Spleen (tissue), 11 donors: ENCODE measurements around the gene PTPRO. TPM values are rescaled to one million over a fixed set of nuclear protein-coding genes. Genes with fewer than 3 reads are reported as not detected.
"Not testable (repeated sequence)": the region's sequence is repeated elsewhere in the genome, so short reads cannot be mapped to it uniquely, and the experiment has no call there.

Experiments
- DNase-seq: peaks from one replicate; pipeline ENCODE4 v3.0.0-alpha.2; 2020
- H3K27ac ChIP-seq, 8 donors: fragments of 200-600 bp; sonication (generic) in 7 of 8; 1 replicate in 4 of 8; 2 replicates in 4 of 8; pipeline versions ENCODE4 v1.5.0 to v1.8.0; 2016 to 2021; ENCODE audit warnings: inconsistent platforms in 4 of 8, mild to moderate bottlenecking in 4 of 8, moderate library complexity in 1 of 8
- H3K27me3 ChIP-seq, 7 donors: fragments of 200-600 bp; sonication (generic) in 6 of 7; replicated peaks in 1 of 7; 1 replicate in 4 of 7; 2 replicates in 3 of 7; pipeline versions ENCODE4 v1.5.0 to v1.8.0; 2016 to 2021; ENCODE audit warnings: inconsistent platforms in 3 of 7, mild to moderate bottlenecking in 1 of 7
- H3K36me3 ChIP-seq, 6 donors: fragments of 200-600 bp; sonication (generic) in 5 of 6; 1 replicate in 4 of 6; 2 replicates in 2 of 6; pipeline versions ENCODE4 v1.5.0 to v1.8.0; 2016 to 2021; ENCODE audit warnings: inconsistent platforms in 2 of 6
- H3K4me1 ChIP-seq, 6 donors: fragments of 200-600 bp; sonication (generic) in 5 of 6; 1 replicate in 3 of 6; 2 replicates in 3 of 6; pipeline versions ENCODE4 v1.5.0 to v1.8.0; 2016 to 2021; ENCODE audit warnings: inconsistent platforms in 3 of 6
- H3K4me3 ChIP-seq, 8 donors: fragments of 200-600 bp; sonication (generic) in 7 of 8; 1 replicate in 4 of 8; 2 replicates in 4 of 8; pipeline versions ENCODE4 v1.5.0 to v1.8.0; 2016 to 2021; ENCODE audit warnings: inconsistent platforms in 4 of 8, mild to moderate bottlenecking in 4 of 8, moderate library complexity in 2 of 8
- H3K9me3 ChIP-seq, 8 donors: fragments of 200-600 bp; sonication (generic) in 7 of 8; 1 replicate in 4 of 8; 2 replicates in 4 of 8; pipeline versions ENCODE4 v1.5.0 to v1.8.0; 2016 to 2021; ENCODE audit warnings: inconsistent platforms in 4 of 8
- CTCF ChIP-seq, 11 experiments: fragments of 200-600 bp in 7 of 11; fragments of 450-650 bp in 4 of 11; sonication (generic) in 4 of 11; IDR thresholded peaks in 8 of 11; conservative IDR thresholded peaks in 3 of 11; 1 replicate in 7 of 11; 2 replicates in 4 of 11; pipeline versions ENCODE4 v1.4.0 to v1.8.0; 2016 to 2021; ENCODE audit warnings: antibody characterized with exemption in 11 of 11, inconsistent platforms in 4 of 11, mild to moderate bottlenecking in 1 of 11
- POLR2A ChIP-seq, 3 donors: fragments of 450-650 bp; IDR thresholded peaks; one replicate each; pipeline ENCODE4 v1.5.1; 2017; ENCODE audit warnings: antibody characterized with exemption in 3 of 3, mild to moderate bottlenecking in 1 of 3
- POLR2AphosphoS5 ChIP-seq, 3 donors: sonication (generic); formaldehyde crosslinking; IDR thresholded peaks; one replicate each; pipeline ENCODE4 v1.5.1; 2017; ENCODE audit warnings: antibody characterized with exemption in 3 of 3
- WGBS, 5 donors: extraction: QIAGEN DNeasy Blood & Tissue Kit in 3 of 5; methylation state at CpG; one replicate each; pipeline versions ENCODE4 v1.1.5 to v1.1.7; 2013 to 2018; 5-methylcytosine and 5-hydroxymethylcytosine counted together
- intact Hi-C: fragments of 100-400 bp; cut with DNase I; formaldehyde crosslinking; loops from one replicate; pipeline ENCODE4 v1.15.0; 2023; ENCODE audit warnings: low total_unique reads
- polyA plus RNA-seq, 3 donors: library from polyadenylated mRNA; stranded (reverse); fragments of 200-250 nt; gene quantifications; one replicate each; pipeline ENCODE4 v1.2.1, GENCODE V29; 2013
- total RNA-seq, 7 donors: library from RNA; depleted of rRNA in 3 of 7; stranded (reverse); fragments of >200 nt in 3 of 7; fragmentation: NEBNext Ultra II Directional in 4 of 7; extraction: Animal tissue kit (Norgen Biotek cat#: 25700) in 4 of 7; gene quantifications; one replicate each; pipeline versions ENCODE4 v1.1.0 to v1.2.1, GENCODE V29; 2016 to 2021
- donor health status: healthy with polysubstance abuse.
- donor health status: DM: no; HTN: no; CAD: no; lungs with moderate emphysema.
- donor health status: DM: no; HTN: no; CAD: no.
- donor health status: Bipolar disorder and iron deficiency.
- donor health status: healthy.
- donor health status: DM: no; HTN: no; CAD: no.
- donor health status: DM: yes; HTN: yes; CAD: no.

The PTPRO gene
- total and polyA plus RNA-seq, 10 donors: 2.3 to 12.2 (median 5.6) TPM

GRCh38 chr12:15605881-15606590, 283.7 kb downstream of the PTPRO start:
- Histone ChIP-seq H3K36me3 (no peaks in the 10 kb centered on the region), H3K4me1 (peaks cover 0 to 8% (median 0%) of the 10 kb centered on the region in 6 donors), H3K27ac (no peak overlapping the region), H3K4me3 (no peak overlapping the region), H3K27me3 (peaks cover 0 to 5% (median 0%) of the 10 kb centered on the region in 7 donors), H3K9me3 (no peaks in the 10 kb centered on the region)
- intact Hi-C loops: no loop called here
- DNase-seq: no peak
- TF ChIP-seq POLR2A (IDR thresholded peaks at IDR 0.05) (no peak), POLR2AphosphoS5 (IDR thresholded peaks at IDR 0.05) (no peak), CTCF (IDR thresholded peaks at IDR 0.05 in 8 of 11, conservative IDR thresholded peaks at IDR 0.05 in 3 of 11) (no peak)
- 74 to 80% (median 77%) methylated on average over 10 of the region's 10 CpGs for WGBS, 5 donors

GRCh38 chr12:15608406-15608805, 286.1 kb downstream of the PTPRO start:
- intact Hi-C loops: no loop called here
- 87 to 100% (median 90%) methylated on average over 1 of the region's 1 CpG for WGBS, 5 donors
- H3K27ac ChIP-seq: no peak overlapping the region
- no peak for DNase-seq
- peaks cover 0 to 8% (median 0%) of the 10 kb centered on the region in 6 donors for H3K4me1 ChIP-seq
- H3K9me3 ChIP-seq: peaks cover 0 to 12% (median 5%) of the 10 kb centered on the region in 8 donors
- no peak for TF ChIP-seq POLR2AphosphoS5 (IDR thresholded peaks at IDR 0.05)
- TF ChIP-seq POLR2A (IDR thresholded peaks at IDR 0.05): no peak
- TF ChIP-seq CTCF (IDR thresholded peaks at IDR 0.05 in 8 of 11, conservative IDR thresholded peaks at IDR 0.05 in 3 of 11): no peak
- H3K36me3 ChIP-seq: no peaks in the 10 kb centered on the region
- H3K27me3 ChIP-seq: peaks cover 0 to 5% (median 0%) of the 10 kb centered on the region in 7 donors
- H3K4me3 ChIP-seq: no peak overlapping the region

GRCh38 chr12:15608941-15609340, 286.6 kb downstream of the PTPRO start:
- H3K27me3 ChIP-seq: peaks cover 0 to 5% (median 0%) of the 10 kb centered on the region in 7 donors
- TF ChIP-seq POLR2A (IDR thresholded peaks at IDR 0.05) (no peak), CTCF (IDR thresholded peaks at IDR 0.05 in 8 of 11, conservative IDR thresholded peaks at IDR 0.05 in 3 of 11) (no peak), POLR2AphosphoS5 (IDR thresholded peaks at IDR 0.05) (no peak)
- H3K27ac ChIP-seq: no peak overlapping the region
- peaks cover 0 to 17% (median 8%) of the 10 kb centered on the region in 8 donors for H3K9me3 ChIP-seq
- peaks cover 0 to 8% (median 0%) of the 10 kb centered on the region in 6 donors for H3K4me1 ChIP-seq
- no peaks in the 10 kb centered on the region for H3K36me3 ChIP-seq
- intact Hi-C loops: no loop called here
- no peak for DNase-seq
- WGBS, 5 donors: 67 to 92% (median 69%) methylated on average over 1 of the region's 1 CpG
- H3K4me3 ChIP-seq: no peak overlapping the region

GRCh38 chr12:15613981-15614380, 291.7 kb downstream of the PTPRO start:
- H3K27ac ChIP-seq: no peak overlapping the region
- no peak for TF ChIP-seq CTCF (IDR thresholded peaks at IDR 0.05 in 8 of 11, conservative IDR thresholded peaks at IDR 0.05 in 3 of 11)
- no peak for TF ChIP-seq POLR2AphosphoS5 (IDR thresholded peaks at IDR 0.05)
- TF ChIP-seq POLR2A (IDR thresholded peaks at IDR 0.05): no peak
- peaks cover 0 to 28% (median 17%) of the 10 kb centered on the region in 8 donors for H3K9me3 ChIP-seq
- no peak for DNase-seq
- H3K4me3 ChIP-seq: no peak overlapping the region
- H3K36me3 ChIP-seq: no peaks in the 10 kb centered on the region
- intact Hi-C loops: no loop called here
- H3K4me1 ChIP-seq: no peaks in the 10 kb centered on the region
- H3K27me3 ChIP-seq: no peaks in the 10 kb centered on the region
- 61 to 89% (median 83%) methylated on average over 1 of the region's 1 CpG for WGBS, 5 donors

- H3K4me1 ChIP-seq, H3K36me3 ChIP-seq, H3K27ac ChIP-seq, H3K4me3 ChIP-seq, H3K27me3 ChIP-seq, DNase-seq, intact Hi-C loops: not testable (repeated sequence)
- 92 to 97% (median 96%) methylated on average over 8 of the region's 8 CpGs for WGBS, 5 donors
- H3K9me3 ChIP-seq: peaks cover 0 to 28% (median 17%) of the 10 kb centered on the region in 8 donors
These were observed 294.2 kb downstream of the PTPRO start for GRCh38 chr12:15616495-15616894.
